Left ventricle myocardium superior (tissue), 1 donor: ENCODE results near the gene CEP63. TPM values are rescaled to one million over a fixed set of nuclear protein-coding genes. Genes with fewer than 3 reads are reported as not detected.
"Not testable (repeated sequence)": the region's sequence is repeated elsewhere in the genome, so short reads cannot be mapped to it uniquely, and the experiment has no call there.

Experiments used
- ATAC-seq: fragments of 200-7000 bp; cut with Tn5 transposase; one replicate; pipeline ENCODE4 v1.9.1; 2020; ENCODE audit warnings: mild to moderate bottlenecking, moderate library complexity
- DNase-seq: peaks from one replicate; pipeline ENCODE4 v3.0.0-alpha.2; 2020
- intact Hi-C: fragments of 100-400 bp; cut with micrococcal nuclease; formaldehyde crosslinking; loops from one replicate; pipeline ENCODE4 v1.11.0; 2022
- total RNA-seq: library from RNA; stranded (reverse); fragmentation: NEBNext Ultra II Directional; extraction: Animal tissue kit (Norgen Biotek cat#: 25700); gene quantifications from one replicate; pipeline ENCODE4 v1.2.1, GENCODE V29; 2021
- donor health status: DM: no; HTN: yes; CAD: no; lungs with severe emphysema.

Gene CEP63
- total RNA-seq, 1 donor from 2014 or later: 35.1 TPM

- no peak for DNase-seq
- intact Hi-C loops: no loop called here
- ATAC-seq: no peak
Observed at GRCh38 chr3:134545818-134546217, 60.0 kb downstream of the CEP63 start.

- intact Hi-C loops: no loop called here
- ATAC-seq (no peak), DNase-seq (no peak)
Observed at GRCh38 chr3:134552784-134553183, 66.9 kb downstream of the CEP63 start.

GRCh38 chr3:134559591-134559990 lies 73.7 kb downstream of the CEP63 start:
- intact Hi-C loops: no loop called here
- no peak for DNase-seq
- no peak for ATAC-seq

- DNase-seq: no peak
- intact Hi-C loops: no loop called here
- no peak for ATAC-seq
Observed at GRCh38 chr3:134562055-134562454, 76.2 kb downstream of the CEP63 start.

GRCh38 chr3:134563601-134564000 lies 77.7 kb downstream of the CEP63 start:
- intact Hi-C loops: no loop called here
- ATAC-seq: no peak
- DNase-seq: no peak

DNA sequence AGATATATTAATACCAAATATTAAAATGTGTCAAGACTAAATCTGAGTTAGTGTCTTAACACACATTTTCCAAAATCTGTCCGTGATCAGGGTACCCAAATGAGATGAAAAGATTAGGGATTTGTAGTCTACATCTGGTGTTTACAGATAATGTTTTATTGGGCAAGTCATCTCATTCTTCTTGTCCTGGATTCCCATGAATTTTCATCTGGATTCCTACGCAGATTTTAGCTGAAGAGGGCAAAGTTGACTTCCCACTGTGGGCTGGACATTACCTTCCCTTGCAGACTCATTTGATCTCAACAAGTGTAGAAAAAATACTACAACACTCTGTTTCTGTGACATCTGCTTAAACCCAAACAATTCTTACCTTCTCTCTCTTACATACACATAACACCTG lies 79.1 kb downstream of the CEP63 start:
- intact Hi-C loops: no loop called here
- no peak for ATAC-seq
- DNase-seq: no peak

GRCh38 chr3:134567605-134568004 lies 81.7 kb downstream of the CEP63 start:
- ATAC-seq (no peak), DNase-seq (no peak)
- intact Hi-C loops: no loop called here

DNA sequence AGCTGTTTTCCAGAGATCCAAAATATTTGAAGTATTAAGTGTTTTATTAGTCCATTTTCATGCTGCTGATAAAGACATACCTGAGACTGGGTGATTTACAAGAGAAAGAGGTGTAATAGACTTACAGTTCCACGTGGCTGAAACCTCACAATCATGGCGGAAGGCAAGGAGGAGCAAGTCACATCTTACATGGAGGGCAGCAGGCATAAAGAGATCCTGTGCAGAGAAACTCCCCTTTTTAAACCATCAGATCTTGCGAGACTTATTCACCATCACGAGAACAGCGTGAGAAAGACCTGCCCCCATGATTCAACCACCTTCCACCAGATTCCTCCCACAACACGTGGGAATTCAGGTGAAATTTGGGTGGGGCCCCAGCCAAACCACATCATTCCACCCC lies 82.9 kb downstream of the CEP63 start:
- DNase-seq: no peak
- intact Hi-C loops: no loop called here
- ATAC-seq: no peak

DNA sequence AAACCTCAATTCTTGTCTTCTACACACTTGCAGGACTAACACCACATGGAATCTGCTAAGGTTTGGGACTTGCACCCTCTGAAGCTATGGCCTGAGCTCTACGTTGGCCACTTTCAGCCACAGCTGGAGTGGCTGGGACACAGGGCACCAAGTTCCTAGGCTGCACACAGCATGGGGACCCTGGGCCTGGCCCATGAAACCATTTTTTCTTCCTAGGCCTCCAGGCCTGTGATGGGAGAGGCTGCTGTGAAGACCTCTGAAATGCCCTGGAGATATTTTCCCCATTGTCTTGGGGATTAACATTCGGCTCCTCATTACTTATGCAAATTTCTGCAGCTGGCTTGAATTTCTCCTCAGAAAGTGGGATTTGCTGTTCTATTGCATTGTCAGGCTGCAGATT lies 84.0 kb downstream of the CEP63 start:
- DNase-seq, ATAC-seq, intact Hi-C loops: not testable (repeated sequence)

- intact Hi-C loops: no loop called here
- no peak for DNase-seq
- ATAC-seq: no peak
Observed at GRCh38 chr3:134576426-134576825, 90.6 kb downstream of the CEP63 start.

DNA sequence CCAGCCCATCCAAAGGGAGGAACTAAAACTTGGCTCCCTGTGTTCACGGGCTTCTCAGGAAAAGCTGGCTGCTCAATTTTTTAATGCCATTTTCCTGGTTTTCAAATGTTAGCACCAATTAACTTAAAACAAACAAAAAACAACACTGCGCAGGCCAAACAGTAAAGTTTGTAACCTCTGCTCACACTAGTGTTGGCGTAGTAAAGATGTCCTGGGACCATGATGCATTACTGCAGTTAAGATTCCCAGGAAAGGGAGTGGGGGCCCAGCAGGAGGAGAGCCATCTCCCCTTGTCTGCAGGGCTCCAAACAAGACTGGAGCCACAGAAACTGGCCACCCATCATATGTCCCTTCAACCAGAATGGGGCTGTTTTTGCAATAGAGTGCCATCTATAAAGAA lies 91.0 kb downstream of the CEP63 start:
- DNase-seq (no peak), ATAC-seq (no peak)
- intact Hi-C loops: no loop called here

DNA sequence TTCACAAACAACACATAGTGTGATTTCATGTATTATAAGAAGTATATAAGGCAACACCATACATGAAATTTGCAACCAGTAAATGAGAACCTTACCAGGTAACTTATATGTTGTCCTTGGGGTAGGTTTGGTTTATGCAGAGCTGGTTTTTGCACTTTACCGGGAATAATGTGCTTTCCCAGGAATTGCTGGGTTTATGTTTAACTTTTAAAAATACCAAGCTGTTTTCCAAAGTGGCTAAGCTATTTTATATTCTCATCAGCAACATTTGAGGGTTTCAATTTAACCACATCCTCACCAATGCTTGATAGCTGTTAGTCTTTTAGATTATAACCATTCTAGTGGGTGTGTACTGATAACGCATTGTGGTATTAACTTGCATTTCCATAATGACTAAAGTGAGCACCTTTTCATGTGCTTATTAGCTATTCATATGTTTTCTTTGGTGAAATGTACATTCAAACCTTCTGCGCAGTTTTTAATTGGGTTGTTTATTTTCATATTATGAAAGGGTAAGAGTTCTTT lies 93.3 kb downstream of the CEP63 start:
- ATAC-seq (no peak), DNase-seq (no peak)
- intact Hi-C loops: no loop called here

GRCh38 chr3:134590766-134591165 lies 104.9 kb downstream of the CEP63 start:
- intact Hi-C loops: no loop called here
- ATAC-seq (no peak), DNase-seq (no peak)

DNA sequence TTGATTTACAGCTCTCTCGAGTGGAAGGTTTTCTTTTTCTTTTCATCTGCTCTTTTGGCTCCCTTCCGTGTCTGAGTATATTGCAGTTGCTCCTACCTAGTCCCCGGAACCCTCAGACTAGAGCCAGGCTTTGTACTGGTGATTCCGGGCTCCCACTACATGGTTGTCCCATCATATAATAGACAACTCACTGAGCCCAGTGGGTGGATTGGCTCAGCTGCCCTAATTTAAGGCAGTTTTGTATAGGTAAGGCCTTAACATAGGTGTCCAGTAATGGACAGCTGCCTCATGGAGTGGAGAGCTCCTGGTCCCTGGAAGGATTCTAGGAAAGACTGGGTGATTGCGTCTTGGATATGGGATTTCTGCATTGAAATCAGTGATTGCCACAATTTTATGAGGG lies 106.9 kb downstream of the CEP63 start:
- intact Hi-C loops: no loop called here
- ATAC-seq (no peak), DNase-seq (no peak)

DNA sequence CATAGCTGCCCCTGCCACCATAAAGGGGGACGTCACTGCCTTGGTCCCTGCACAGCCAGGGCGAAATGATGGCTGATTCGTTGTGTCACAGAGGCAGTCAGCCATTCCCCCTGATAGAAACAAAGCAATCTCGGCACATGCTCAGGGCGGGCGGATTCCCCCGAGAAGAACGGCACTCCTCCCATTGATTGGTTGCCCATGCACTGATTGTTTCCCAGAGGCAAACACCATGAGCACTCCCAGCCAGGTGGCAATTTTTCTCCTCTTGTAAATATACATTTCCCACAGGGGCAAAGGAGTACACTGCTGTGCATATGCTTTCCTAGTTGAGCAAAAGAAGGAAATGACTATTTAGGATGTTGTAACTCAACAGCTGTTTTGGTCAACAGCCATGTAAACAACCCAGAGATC lies 108.5 kb downstream of the CEP63 start:
- ATAC-seq (no peak), DNase-seq (no peak)
- intact Hi-C loops: no loop called here

- DNase-seq, intact Hi-C loops, ATAC-seq: not testable (repeated sequence)
Observed at GRCh38 chr3:134594986-134595385, 109.1 kb downstream of the CEP63 start.

DNA sequence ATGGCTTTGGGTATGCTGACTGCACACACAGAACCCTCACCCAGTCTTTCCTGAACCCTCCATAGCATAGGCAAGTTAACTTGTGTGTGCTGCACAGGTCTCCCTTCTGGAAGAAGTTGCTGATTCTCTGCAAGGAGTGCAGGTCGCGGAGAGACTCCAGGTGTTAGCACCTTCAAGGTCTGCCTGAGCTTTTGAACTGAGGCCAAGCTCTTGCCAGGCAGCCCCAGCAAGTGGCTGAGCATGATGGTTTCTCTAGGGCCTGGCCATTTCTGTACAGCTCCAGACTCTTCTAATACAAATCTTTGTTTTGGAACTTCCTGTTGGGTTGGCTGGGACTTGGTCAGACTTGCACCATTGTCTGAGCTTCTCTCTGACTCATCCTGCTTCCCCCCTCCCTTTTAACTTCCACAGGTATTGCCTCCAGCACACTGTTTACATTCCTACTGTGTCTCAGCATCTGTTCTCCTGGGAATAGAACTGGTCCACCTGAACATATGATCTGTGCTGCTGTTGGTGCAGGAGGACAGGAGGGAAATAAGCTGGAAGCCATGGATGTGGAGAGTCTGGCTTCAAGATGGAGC lies 111.6 kb downstream of the CEP63 start:
- ATAC-seq (no peak), DNase-seq (no peak)
- intact Hi-C loops: no loop called here

DNA sequence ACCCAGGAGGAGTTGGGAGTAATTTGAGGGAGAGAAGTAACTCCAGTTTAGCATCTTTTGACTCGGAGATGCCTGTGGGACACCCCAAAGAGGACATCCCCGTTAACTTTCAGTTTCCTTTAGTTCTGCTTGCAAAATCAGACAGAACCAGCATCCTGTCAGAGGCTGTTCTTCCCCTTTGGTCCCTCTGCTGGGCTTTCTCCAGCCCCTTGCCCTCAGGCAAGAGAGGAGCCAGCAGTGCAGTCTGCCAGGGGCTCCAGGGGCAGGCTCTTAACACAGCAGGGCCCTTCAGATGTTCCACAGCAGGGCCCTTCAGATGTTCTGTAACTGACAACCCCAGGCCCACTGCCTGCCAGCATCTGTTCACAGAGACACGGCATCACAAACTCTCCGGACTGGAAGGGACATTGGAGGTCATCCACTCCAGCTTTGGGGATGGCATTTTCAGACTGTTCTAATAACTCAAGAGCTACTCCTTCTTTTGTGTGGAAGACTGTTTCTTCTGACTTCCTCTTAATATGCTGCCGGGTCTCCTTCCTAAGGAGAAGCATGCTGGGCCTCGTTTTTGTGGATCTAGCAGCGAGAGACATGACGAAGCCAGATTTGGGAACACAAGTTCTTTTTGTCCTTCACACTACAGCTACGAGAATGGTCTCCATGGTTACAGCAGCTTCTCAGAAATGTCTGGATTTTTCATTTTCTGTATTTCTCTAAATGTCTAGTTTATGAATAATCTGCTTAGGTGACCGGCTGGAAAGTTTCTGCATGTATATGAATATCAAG lies 113.1 kb downstream of the CEP63 start:
- intact Hi-C loops: no loop called here
- DNase-seq (no peak), ATAC-seq (no peak)

- ATAC-seq (no peak), DNase-seq (no peak)
- intact Hi-C loops: loop anchor here (5.0 to 10.0 kb wide), 2 partner anchors 1297 to 1445 kb away; no protein-coding TSS in a partner anchor
Observed at GRCh38 chr3:134600206-134600605, 114.3 kb downstream of the CEP63 start.

GRCh38 chr3:134600685-134601463 lies 115.0 kb downstream of the CEP63 start:
- ATAC-seq (peak; percentile 81), DNase-seq (peak; percentile 77)
- intact Hi-C loops: loop anchor here (5.0 to 10.0 kb wide), 2 partner anchors 1296 to 1444 kb away; no protein-coding TSS in a partner anchor
